ENCODE measurements around the gene UPF2.
"Not testable (repeated sequence)": the region's sequence is repeated elsewhere in the genome, so short reads cannot be mapped to it uniquely, and the experiment has no call there.

UPF2 gene

DNA sequence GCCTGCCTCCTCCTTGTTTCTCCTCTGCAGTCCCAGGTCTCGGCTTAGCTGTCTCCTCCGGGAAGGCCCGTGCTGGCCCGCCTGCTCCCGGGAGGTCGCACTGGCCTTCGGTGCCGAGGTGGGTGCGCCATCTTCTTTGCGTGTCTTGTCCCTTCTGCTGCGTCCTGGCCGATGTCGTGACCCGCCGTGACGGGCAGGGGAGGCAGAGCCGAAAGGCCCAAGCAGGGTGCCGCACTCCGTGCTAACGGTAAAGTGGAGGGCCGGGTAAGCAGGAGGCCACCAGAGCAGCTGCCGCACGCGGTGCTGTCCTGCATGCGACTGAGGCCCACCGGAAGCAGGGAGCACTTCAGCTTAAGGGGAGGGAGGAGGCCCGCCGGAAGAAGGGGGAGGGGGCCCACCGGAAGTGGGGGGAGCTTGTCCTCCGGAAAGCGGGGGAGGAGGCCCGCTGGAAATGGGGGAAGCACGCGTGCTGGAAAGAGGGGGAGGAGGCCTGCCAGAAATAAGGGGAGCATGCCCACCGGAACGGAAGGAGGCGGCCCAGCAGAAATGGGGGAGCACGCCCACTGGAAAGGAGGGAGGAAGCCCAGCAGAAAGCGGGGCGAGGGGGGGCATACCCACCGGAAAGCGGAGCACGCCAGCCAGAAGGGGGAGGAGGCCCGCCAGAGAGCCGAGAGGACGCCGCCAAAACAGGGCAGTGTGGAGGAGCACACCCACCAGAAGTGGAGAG is 148.1 kb downstream of the UPF2 start:
- no peak for DNase-seq (ENCODE audit: low read depth)
- H3K4me3 ChIP-seq (ENCODE audit: low read depth, low read length) = no peak overlapping the region
- TF ChIP-seq, protein P1, sequence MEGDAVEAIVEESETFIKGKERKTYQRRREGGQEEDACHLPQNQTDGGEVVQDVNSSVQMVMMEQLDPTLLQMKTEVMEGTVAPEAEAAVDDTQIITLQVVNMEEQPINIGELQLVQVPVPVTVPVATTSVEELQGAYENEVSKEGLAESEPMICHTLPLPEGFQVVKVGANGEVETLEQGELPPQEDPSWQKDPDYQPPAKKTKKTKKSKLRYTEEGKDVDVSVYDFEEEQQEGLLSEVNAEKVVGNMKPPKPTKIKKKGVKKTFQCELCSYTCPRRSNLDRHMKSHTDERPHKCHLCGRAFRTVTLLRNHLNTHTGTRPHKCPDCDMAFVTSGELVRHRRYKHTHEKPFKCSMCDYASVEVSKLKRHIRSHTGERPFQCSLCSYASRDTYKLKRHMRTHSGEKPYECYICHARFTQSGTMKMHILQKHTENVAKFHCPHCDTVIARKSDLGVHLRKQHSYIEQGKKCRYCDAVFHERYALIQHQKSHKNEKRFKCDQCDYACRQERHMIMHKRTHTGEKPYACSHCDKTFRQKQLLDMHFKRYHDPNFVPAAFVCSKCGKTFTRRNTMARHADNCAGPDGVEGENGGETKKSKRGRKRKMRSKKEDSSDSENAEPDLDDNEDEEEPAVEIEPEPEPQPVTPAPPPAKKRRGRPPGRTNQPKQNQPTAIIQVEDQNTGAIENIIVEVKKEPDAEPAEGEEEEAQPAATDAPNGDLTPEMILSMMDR (IDR thresholded peaks at IDR 0.05; ENCODE audit: low read depth, low read length, missing control alignments) = no peak

DNA sequence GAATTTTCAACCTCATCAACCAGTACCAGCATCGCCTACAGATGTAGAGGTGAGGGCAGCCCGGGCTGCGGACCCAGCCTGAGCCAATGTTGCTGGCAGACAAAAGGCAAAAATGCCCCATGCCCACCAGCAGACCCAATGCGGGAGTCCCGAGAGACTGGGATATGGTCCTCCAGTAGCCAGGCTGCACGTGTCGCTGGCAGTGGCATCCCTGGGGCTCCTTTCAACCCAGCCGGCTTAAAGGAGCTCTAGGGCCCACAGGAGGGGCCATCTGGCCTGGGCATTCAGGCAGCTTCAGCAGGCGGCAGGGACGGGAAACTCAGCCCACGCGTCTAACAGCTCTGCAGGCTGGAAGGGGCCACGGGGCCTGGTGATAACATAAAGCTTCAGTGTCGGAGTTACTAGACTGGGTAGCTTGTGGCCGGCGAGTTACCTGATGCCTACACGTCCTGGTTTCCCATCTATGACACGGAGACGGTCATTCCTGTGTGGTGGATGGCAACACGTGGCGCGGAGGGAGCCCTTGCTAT is 148.8 kb downstream of the UPF2 start:
- TF ChIP-seq, protein P1 (IDR thresholded peaks at IDR 0.05; ENCODE audit: low read depth, low read length, missing control alignments) = no peak
- H3K4me3 ChIP-seq (ENCODE audit: low read depth, low read length) = no peak overlapping the region
- no peak for DNase-seq (ENCODE audit: low read depth)

DNA sequence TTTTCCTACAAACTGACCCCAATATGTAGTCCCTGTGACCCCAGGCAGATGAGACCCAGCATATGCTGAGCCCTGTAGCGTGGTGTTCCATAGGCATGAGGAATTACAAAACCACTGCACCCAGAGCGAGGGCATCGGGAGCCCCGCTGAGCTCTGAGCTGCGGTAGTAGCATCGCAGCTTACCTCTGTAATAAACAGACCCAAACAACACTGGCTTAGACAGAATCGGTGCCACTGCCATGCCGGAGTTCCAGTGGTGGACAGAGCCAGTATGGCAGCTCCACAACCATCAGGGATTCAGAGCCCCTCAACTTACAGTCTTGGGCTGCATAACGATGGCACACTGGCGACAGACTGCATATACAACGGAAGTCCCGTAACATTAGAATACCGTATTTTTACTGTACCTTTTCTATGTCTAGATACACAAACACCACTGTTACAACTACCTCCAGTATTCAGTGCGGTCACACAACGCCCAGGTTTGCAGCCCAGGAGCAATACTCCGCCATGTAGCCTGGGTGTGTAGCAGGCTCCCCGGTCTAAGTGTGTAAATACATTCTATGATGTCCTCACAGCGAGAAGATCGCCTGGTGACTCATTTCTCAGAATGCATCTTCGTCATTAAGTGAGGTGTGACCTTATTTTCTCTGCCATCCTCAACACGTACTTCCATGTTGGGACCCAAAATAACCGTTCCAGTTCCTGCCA is 150.7 kb downstream of the UPF2 start:
- DNase-seq (ENCODE audit: low read depth) = no peak
- TF ChIP-seq, protein P1 (IDR thresholded peaks at IDR 0.05; ENCODE audit: low read depth, low read length, missing control alignments) = no peak
- no peak overlapping the region for H3K4me3 ChIP-seq (ENCODE audit: low read depth, low read length)

DNA sequence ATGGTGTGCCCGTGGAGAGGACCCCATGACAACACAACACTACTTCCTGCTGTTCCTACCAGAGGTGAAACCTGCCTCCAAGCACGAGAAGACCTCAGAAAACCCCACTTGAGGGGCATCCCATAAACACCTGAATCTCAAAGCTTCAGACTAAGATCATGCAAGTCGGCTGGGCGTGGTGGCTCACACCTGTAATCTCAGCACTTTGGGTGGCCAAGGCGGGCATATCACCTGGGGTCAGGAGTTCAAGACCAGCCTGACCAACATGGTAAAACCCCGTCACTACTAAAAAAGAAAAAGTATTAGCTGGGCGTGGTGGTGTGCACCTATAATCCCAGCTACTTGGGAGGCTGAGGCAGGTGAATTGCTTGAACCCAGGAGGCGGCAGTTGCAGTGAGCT is 153.3 kb downstream of the UPF2 start:
- DNase-seq (ENCODE audit: low read depth); H3K4me3 ChIP-seq (ENCODE audit: low read depth, low read length): not testable (repeated sequence)

DNA sequence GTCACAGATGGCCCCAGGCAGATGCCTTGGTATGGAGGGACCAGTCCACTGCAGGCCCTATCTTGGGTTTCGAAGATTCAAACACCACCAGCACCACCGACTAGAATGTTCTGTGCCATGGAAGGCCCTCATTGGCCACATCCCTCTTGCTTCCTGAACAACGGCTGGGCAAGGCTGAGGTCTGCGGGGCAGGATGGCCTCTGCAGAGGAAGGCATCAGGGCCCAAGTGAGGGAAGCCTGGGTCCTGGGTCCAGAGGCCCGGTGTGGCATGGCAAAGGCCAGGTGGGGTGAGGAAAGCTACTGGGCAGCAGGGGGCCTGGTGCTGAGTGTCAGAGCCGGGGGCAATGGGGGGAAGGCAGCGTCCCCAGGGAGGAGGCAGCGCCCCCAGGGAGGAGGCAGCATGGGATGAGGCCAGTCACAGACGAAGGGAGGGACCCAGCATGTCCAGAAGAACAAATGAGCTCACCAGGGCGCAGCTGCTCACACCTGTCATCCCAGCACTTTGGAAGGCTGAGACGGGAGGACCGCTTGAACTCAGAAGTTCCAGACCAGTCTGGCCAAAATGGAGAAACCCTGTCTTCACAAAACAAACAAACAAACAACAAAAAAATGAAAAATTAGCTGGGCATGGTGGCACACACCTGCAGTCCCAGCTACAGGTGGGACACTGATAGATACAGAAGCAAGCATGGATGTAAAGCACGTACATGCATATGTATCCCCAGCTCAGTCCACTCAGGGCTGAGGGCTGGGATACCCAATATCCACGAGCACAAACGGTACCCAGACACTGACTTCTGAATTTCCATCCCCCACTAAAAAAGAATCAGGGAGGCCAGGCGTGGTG is 155.0 kb downstream of the UPF2 start:
- no peak for DNase-seq (ENCODE audit: low read depth)
- no peak overlapping the region for H3K4me3 ChIP-seq (ENCODE audit: low read depth, low read length)
- TF ChIP-seq, protein P1 (IDR thresholded peaks at IDR 0.05; ENCODE audit: low read depth, low read length, missing control alignments) = no peak

GRCh38 chr10:11886851-11887250 is 155.8 kb downstream of the UPF2 start:
- H3K4me3 ChIP-seq (ENCODE audit: low read depth, low read length) = no peak overlapping the region
- DNase-seq (ENCODE audit: low read depth) = no peak
- TF ChIP-seq, protein P1 (IDR thresholded peaks at IDR 0.05; ENCODE audit: low read depth, low read length, missing control alignments) = no peak

DNA sequence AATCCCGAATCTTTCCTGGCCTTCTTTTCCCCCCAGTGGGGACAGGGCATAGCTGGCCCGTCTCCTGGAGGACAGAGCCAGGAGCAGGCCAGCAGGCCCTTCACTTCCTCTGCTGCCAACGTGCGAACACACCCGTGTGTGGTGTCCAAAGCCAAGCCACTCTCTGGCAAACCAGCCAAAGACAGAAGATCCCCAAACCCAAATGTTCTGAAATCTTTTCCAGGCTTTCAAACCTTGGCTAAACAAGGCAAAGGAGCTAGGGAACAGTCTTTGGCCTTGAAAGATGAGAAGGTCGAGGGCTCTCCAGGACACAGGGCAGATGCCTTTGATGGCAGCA is 156.5 kb downstream of the UPF2 start:
- DNase-seq (ENCODE audit: low read depth) = no peak
- no peak overlapping the region for H3K4me3 ChIP-seq (ENCODE audit: low read depth, low read length)
- TF ChIP-seq, protein P1 (IDR thresholded peaks at IDR 0.05; ENCODE audit: low read depth, low read length, missing control alignments) = no peak
